GM19463 (cell line): ENCODE results near the gene JPH2.
"Not testable (repeated sequence)": the region's sequence is repeated elsewhere in the genome, so short reads cannot be mapped to it uniquely, and the experiment has no call there.

Source experiments
- ATAC-seq: cut with Tn5 transposase; IDR thresholded peaks from one replicate; pipeline ENCODE4 v1.9.1; 2021; ENCODE audit warnings: mild to moderate bottlenecking, moderate library complexity; ENCODE audit not compliant: unreplicated experiment

The JPH2 gene

DNA sequence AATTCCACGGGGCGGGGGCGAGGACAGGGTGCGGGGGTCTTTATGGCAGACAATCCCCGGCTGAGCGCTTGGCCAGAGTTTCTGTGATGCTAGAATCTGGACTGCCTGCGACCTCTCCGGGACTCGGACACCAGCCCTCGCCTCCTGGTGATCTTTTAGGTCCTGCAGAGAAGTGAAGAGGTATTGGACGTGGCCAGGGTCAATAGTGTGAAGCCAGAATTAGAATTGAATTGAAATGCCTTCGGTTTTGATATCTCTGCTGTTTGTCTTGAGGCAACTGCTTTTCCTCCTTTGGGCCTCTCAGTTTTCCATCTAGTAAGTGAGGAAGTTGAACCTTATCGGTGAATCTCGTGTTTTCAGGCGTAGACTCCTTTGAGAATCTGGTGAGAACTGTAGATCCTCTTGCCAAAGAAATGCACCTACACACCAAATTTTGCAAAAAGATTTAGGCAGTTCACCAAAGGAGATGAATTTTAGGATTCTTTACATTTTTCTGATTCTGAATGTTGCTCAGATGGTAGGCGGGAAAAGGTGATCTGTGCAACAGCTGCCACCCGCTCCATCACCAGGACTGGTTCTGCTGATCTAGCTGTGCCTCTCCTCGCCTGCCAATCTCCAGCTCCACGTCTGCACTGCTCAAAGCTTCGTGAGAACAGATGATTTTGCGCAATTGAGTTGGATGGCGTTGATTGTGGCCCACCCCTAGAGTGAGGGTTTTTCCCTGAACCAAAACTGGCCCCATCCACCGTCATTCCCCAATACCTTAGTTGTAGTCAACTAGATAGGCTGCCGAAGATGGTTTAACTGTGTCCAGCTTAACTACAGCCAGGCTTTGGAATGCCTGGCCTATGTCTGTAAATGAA is 24.4 kb upstream of the JPH2 start:
- peak; percentile 5 for ATAC-seq

DNA sequence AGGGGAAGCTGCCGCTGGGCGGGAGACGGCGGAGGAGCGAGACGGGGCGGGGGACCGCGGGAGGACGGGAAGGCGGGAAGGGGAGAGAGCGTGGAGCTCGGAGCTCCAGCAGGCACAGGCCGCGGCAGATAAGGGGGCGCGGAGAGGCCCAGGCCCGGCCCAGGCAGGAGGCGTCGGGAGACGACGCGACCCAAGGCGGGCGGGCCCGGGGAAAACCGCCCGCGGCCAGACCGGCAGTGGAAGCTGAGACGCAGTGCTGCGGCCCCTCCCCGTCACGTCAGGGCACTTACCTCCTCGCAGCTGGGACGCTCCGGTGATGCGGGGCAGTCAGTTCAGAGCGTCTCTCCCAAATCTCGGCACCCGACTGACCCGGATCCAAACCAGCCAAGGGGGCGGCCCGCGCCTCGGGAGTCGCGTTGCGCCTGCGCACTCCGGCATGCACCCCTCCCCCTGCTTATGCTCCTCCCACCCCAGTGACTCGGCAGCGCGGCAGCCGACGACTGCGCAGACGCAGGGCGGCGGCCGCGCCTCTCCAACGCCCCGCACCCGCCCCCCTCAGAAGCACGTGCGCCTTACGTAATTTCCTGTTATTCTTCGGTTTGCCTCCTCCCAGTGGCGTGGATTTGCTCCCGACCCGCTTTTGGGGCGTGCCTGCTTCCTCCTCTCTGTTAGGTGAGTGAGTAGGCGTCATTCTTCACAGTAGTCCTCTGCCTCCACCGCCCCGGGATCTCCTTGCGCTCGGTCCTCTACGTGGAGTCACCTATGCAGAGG is 23.6 kb upstream of the JPH2 start, which contains the start of gene OSER1:
Gene OSER1, minus strand, starts transcription at position 366 of the 771 bp plus-strand sequence. CDS start 3,814 bp downstream, outside the sequence.
- peak; percentile 78 for ATAC-seq

DNA sequence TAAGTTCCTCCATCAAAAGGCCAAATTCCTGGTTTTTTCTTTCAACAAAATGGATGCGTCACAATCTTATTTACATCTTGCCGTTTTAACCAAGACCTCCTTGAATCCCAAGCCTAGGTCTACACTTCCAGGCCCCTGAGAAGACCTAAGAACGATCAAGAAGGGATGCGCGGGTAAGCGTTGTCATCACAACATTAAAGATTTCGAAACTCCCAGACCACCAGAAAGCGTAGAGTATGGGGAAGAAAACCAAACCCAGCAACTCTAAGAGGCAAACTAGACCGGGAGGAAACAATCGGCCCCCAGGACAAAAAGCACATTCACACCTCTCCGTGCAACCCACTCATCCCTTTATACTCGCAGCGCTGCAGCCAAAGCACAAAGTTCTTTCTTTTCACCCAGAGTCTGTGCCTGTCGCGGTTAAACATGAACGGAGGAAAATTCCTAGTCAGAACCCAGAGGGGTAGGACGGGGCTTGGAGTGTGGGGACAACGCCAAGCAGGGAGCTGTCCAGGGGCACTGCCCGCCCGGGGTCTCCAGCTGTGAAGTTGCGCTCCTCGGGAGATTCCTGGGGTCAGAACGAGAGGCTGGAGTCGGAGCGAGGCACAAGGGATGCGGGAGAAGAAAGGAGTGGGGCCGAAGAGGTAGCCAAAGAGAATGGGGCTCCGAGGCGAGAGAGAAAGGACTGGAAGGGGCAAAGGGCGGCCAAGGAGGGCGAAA is 22.9 kb upstream of the JPH2 start:
- ATAC-seq: no peak

DNA sequence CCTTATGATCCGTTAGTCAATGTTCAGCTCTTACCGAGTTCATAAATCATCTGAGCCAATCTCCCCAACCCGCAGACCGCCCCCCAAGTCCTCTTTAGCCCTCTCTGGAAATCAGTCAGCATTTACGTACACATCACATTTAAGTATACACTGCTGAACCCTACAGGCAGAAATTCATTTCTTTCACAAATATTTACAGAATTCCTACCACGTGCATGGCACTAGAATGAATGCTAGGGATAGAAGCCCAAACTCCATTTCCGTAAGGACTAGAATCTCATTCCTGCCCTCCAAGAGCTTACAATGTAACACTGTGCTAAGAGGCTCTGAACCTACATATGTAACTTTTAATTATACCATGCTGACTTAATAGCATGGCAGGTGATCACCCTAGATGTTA is 21.8 kb upstream of the JPH2 start:
- ATAC-seq: no peak

DNA sequence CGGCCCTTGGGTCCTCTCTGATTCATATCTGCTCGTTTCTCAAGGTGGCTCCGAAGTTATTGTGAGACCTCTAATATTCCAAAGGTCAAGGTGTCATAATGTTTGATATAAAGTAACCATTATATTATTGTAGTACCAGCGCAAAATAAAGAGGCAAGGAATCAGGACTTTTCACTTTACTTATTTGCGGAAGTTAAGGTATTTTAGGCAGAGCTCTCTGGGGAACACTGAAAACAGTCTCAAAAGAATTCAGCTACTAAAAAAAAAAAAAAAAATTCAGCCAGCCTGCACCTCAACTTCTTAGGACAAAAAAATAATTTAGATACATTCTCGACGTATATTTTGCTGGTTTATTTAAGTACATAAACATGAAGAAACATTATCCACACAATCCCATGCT is 21.2 kb upstream of the JPH2 start:
- ATAC-seq: no peak

DNA sequence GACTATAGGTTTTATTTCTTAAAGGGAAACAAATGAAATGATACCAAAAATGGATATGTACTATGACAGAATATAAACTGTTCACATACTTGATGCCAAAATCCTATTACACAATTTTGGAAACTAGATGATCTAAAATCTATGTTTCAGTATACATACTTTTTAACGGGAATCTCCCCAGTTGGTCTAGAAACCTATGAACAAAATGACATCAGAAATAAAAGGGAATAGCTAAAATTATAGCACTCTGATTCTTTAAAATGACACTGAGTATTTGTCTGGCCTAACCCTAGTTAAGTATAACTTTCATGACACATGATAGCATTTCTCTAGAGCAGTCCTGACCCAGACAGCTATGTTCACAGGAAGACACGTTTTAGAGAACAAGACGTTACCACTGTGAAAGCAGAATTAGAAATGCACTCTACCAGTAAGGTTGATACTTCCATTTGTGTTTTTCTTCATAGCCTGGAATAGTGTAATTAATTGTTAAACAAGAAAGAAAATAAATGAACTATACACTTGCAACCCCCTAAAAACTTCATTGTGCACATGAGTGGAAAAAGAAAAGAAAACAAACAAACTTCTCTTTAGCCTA is 20.2 kb upstream of the JPH2 start:
- ATAC-seq: no peak

DNA sequence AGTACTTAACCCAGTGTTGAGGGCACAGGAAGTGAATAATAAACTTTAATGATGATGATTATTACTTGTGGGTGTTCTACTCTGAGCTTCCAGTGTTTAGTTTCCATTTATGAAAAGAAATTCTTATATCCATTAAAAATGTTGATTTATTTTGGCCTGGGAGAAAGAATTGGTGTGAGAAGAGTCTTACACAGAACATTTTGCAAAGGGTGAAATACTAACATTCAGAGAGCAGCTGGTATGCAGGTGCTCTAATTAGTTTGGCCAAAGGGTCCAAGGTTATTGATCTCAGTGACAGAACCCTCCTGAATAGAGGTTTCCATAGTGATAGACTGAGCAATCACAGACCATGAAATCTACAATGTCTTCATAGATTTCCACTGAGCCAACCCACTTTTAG is 19.1 kb upstream of the JPH2 start:
- ATAC-seq: no peak

DNA sequence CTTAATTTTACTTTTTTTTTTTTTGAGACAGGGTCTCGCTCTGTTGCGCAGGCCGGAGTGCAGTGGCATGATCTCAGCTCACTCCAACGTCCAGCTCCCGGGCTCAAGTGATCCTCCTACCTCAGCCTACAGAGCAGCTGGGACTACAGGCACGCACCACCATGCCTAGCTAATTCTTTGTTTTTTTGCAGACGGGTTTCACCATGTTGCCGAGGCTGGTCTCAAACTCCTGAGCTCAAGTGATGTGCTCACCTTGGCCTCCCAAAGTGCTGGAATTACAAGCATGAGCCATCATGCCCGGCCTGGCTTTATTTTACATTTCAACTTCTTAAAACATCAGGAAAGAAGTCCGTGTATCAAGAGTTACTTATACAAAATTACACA is 17.8 kb upstream of the JPH2 start:
- no peak for ATAC-seq

DNA sequence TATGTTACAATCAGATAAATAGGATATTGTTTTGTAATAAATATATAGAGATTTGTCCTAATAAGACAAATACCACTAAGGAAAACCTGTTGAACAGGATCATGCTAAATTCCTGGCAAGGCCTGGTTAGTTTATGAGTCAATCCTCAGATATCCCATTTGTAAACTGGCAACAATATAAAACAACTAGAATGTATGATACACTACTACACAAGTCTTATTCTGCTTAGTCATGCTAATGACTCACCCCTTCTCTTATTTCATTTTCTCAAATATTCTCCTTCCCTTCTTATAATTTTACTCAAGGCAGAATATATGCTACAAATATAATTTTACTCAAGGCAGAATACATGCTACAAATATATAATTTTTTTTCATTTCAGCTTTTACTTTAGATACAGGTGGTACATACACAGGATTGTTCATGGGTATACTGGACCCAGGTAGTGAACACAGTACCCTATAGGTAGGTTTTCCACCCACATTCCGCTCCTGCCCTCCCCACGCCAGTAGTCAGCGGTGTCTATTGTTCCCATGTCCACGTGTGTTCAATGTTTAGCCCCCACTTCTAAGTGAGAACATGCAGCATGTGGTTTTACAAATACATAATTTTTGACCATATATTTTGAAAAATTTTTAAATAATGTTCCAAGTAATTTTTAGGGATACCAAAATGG is 17.3 kb upstream of the JPH2 start:
- ATAC-seq: no peak

DNA sequence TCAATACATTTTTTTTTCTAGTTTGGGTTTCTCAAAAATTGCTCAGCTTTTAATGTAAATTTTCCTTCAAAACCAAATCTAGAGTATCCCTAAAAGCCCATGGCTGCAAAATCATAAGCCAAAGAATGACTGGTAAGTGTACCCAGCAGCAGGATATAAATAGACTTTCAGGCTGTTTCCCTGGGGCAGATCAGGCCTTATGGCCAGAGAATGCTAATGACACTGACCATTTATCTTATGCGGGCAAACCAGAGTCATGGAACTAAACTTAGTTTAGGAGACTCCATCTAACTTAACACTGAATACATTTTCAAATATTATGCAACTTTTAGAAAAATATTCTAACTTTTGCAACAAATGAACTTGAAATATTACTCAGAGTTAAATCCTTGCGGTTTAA is 16.2 kb upstream of the JPH2 start:
- no peak for ATAC-seq

DNA sequence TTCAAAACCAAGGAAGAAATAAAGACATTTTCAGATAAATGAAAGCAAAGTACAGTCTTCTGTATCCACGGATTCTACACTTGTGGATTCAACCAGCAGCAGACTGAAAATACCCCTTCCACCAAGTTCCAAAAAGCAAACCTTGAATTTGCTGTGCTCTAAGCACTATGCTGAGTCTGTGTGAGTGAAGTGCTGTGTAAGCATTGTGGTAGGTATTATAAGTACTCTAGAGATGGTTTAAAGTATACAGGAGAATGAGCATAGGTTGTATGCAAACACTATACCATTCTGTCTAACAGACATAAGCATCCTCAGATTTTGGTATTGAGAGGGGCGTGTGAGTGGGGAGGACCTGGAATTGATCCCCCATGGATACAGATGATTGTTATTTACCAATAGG is 14.0 kb upstream of the JPH2 start:
- no peak for ATAC-seq

DNA sequence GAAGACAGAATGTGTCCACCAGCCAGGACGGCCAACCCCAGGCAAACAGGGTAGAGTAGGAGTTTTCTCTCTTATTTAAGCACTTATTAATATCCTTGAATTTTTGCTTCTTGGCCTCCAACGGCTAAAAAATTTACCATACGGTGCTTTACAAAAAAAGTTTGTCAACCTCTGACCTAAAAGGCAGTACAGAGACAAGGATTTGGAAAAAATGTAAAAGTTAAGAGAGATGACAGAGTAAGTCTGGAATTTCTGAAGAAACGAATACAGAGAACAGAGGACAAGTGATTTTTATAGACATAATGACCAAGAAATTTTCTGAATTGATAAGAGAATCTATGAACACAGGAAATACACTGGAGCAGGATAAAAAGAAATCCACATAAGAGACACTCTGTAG is 13.4 kb upstream of the JPH2 start:
- ATAC-seq: no peak

DNA sequence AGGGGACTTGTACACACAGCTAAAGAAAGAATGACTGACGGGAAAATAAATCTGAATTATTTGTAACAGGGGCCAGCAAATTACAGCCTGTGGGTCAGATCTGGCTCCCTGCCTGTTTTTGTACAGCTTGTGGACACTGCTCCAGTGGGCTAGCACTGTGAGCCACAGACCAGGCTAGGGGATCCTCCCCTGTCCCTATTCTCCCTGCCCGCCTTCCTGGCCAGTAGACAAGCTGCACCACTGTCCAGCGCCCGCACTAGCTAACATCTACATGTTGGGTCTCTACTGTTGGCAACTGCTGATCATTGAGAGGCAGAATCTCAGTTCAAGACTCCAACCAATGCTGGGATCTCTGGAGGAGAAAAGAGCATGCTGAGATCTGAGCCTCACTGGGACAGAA is 12.9 kb upstream of the JPH2 start:
- ATAC-seq: no peak

DNA sequence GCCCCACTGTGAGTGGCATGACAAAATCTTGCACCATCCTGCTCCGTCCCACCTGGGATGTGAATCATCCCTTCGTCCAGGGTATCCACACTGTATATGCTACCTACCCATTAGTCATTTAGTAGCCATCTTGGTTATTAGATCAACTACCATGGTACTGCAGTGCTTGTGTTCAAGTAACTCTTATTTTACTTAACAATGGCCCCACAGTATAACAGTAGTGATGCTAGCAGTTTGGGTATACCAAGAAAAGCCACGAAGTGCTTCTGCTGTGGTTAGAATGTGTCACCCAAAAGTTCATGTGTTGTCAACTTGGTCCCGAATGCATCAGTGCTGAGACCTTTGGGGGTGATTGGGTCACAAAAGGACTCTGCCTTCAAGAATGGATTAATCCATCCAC is 11.9 kb upstream of the JPH2 start:
- no peak for ATAC-seq

DNA sequence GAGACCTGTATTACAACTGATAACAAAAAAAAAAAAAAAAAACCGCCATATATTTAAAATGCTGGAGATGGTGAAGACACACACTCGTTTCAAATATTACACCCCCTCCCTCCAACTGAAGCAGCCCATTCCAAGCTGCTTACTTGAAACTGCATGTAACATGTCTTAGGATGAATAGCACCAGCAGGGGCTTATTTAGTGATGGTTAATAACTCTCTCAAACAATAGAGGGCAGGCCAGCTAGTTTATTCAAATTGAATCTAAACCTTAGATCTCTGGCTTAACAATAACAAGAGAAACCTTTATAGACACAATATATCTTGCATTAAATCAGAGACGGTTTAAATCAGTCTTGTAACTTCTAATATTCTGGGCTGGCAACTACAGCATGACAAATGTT is 9.3 kb upstream of the JPH2 start:
- ATAC-seq: no peak

DNA sequence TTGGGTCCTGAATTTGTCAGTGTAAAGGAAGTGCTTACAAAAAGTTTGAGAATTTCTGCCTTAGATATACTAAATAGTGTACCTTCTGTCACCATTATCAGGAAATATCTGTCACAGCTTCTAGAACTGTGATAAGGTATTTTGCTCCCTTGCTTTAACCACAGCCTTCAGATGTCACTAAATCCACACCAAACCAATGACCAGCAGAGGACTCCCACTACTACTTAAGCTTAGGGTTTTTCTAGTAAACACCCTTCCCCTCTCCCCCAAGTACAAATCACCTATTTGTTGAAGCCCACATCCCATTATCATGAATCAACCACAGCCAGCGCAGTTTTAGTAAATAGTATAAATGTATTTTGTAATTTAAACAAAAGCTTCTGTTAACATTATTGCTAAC is 8.6 kb upstream of the JPH2 start:
- ATAC-seq: no peak

DNA sequence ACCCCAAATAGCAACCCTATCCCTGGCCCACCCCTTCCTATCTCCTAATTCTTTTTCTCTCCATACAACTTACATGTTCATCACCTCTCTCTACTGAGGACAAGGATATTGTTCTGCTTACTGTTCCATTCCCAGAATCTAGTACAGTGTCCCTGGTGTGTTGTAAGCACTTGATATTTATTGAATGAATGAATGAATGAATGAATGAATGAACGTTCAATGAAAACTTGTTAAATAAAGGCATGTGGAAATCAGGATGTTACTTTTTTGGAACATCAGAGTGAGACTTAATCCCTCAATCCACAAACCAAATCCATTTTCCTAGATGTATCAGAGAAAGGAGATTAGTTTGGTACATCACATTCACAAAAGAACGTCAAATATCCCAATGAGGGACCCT is 6.8 kb upstream of the JPH2 start:
- ATAC-seq: no peak

DNA sequence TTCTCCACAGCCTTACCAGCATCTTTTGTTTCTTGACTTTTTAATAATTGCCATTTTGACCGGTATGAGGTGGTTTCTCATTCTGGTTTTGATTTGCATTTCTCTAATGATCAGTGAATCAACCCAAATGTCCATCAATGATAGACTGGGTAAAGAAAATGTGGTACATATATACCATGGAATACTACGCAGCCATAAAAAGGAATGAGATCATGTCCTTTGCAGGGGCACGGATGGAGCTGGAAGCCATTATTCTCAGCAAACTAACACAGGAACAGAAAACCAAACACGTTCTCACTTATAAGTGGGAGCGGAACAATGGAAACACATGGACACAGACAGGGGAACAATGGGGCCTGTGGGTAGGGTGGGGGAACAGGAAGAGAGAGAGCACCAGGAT is 4.7 kb upstream of the JPH2 start:
- ATAC-seq: not testable (repeated sequence)

DNA sequence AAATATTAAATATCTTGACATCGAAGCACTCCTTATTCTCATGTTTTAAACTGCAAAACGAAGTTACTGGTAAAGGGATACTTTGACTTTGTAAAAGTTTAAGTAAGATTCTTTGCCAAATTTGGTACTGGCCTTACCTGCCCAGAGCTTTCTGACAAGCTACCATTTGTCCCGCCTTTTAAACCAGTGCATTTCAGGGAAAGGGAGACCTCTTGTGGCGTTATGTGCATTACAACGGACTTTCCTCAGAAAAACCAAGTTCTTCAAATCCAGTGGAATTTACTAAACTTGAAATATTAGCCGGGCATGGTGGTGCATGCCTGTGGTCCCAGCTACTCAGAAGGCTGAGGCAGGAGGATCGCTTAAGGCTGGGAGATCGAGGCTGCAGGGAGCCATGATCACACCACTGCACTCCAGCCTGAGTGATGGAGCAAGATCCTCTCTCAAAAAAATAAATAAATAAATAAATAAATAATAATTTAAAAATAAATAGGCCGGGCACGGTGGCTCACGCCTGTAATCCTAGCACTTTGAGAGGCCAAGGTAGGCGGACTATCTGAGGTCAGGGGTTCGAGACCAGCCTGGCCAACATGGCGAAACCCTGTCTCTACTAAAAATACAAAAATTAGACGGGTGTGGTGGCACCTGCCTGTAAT is 3.3 kb upstream of the JPH2 start:
- ATAC-seq: not testable (repeated sequence)

DNA sequence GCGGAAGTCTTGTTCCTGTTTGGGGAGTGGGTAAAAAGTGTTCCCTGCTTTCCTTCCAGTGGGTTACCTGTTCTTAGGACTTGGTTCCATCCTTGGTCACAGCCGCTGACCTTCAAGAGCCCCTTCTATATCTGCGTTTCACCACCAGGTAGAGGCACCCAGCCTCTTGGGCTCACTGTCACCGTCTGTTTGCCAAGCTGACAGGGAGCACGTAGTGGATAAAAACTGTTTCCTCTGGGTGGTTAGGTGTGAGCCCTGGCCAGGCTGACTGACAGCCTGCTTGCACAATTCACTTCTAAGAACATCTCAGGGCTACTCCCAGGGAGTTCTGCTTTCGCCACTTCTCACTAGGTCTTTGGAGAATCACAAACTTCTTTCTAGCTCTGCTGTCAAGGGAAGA is 1.8 kb upstream of the JPH2 start:
- ATAC-seq: no peak
